Tibial nerve (tissue), 4 donors: Measurements from ENCODE around the gene HACE1.
"Not testable (repeated sequence)": the region's sequence is repeated elsewhere in the genome, so short reads cannot be mapped to it uniquely, and the experiment has no call there.

Experiments
- CTCF ChIP-seq, 5 experiments: fragments of 200-600 bp in 3 of 5; fragments of 450-650 bp in 2 of 5; sonication (generic) in 3 of 5; IDR thresholded peaks; one replicate each; pipeline ENCODE4 v1.5.1; 2016 to 2019; ENCODE audit warnings: antibody characterized with exemption in 5 of 5, mild to moderate bottlenecking in 3 of 5, moderate library complexity in 2 of 5
- EP300 ChIP-seq, 2 donors: sonication (generic); formaldehyde crosslinking; IDR thresholded peaks; one replicate each; pipeline ENCODE4 v1.6.1; 2017; ENCODE audit warnings: antibody characterized with exemption in 2 of 2, mild to moderate bottlenecking in 1 of 2

GRCh38 chr6:104739124-104739523, 120.6 kb downstream of the HACE1 start:
- not testable (repeated sequence) for TF ChIP-seq CTCF, EP300 (IDR thresholded peaks at IDR 0.05)
